VCaP (cell line): ENCODE data around the gene RAI1.
A peak's percentile ranks its signal among the peaks of the same experiment; 100 is the strongest.

Source experiments
- H3K27ac ChIP-seq: fragments of 450-650 bp; 2 replicates; pipeline ENCODE4 v1.5.1; 2017
- TF ChIP-seq, protein P1 (sequence below): fragments of 450-650 bp; conservative IDR thresholded peaks from 2 replicates; pipeline ENCODE4 v1.5.1; 2017; ENCODE audit warnings: mild to moderate bottlenecking, moderate library complexity

RAI1 gene

GRCh38 chr17:17810084-17810894, 129.0 kb downstream of the RAI1 start:
- TF ChIP-seq, protein P1, sequence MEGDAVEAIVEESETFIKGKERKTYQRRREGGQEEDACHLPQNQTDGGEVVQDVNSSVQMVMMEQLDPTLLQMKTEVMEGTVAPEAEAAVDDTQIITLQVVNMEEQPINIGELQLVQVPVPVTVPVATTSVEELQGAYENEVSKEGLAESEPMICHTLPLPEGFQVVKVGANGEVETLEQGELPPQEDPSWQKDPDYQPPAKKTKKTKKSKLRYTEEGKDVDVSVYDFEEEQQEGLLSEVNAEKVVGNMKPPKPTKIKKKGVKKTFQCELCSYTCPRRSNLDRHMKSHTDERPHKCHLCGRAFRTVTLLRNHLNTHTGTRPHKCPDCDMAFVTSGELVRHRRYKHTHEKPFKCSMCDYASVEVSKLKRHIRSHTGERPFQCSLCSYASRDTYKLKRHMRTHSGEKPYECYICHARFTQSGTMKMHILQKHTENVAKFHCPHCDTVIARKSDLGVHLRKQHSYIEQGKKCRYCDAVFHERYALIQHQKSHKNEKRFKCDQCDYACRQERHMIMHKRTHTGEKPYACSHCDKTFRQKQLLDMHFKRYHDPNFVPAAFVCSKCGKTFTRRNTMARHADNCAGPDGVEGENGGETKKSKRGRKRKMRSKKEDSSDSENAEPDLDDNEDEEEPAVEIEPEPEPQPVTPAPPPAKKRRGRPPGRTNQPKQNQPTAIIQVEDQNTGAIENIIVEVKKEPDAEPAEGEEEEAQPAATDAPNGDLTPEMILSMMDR, result no peak
- H3K27ac ChIP-seq, result peak overlapping the region; percentile 58

DNA sequence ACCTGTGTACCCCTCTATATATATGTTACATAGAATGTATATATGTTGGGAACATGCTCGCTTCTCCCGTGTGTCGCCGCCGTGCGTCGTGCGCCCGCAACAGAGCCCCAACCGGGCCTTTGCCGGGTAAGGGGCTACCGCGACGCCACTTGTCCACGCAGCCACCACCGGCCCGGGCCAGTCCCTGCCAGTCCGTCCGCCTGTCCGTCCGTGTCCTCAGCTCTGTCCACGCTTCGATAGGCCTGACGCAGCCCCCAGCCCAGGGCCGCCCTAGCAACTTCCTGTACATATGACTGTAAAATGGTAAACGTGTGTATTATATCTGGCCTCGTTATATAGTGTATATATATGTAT, 129.6 kb downstream of the RAI1 start:
- TF ChIP-seq, protein P1, result no peak
- peak overlapping the region; percentile 58 for H3K27ac ChIP-seq

- TF ChIP-seq, protein P1, result no peak
Measured at GRCh38 chr17:17811381-17812210, 130.3 kb downstream of the RAI1 start.

GRCh38 chr17:17812211-17813054, 131.2 kb downstream of the RAI1 start:
- TF ChIP-seq, protein P1, result peak; percentile 95
- H3K27ac ChIP-seq, result peak overlapping the region; percentile 58

More at GRCh38 chr17:17811381-17812210, 130.3 kb downstream of the RAI1 start:
- H3K27ac ChIP-seq, result peak overlapping the region; percentile 58

DNA sequence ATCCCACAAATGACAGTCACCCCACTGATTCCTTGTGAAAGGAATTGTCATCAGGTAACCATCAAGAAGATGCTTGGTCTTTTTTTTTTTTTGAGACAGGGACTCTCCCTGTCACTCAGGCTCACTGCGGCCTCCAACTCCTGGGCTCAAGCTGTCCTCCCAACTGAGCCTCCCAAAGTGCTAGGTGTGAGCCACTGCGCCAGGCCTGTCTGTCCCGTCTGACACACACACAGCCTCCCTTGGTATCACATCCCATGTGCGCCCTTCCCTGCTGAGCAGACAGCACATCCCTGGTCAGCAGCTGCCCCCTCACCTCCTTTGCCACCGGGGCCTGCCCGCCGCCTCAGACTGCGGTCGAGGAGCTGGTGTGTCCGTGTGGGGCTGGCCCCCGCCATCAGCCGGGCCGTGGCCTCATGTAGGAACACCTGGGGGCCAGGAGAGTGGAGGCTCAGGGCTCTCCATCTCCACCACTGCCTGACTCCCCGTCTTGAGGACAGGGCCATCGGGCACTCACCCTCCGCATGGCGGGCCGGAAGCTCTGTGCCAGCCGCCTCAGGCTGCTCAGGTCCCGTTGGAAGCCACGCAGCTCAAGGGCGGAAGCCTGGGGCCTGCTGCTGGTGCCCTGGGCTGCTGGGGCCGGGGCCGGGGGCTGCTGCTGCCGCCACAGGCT, 131.9 kb downstream of the RAI1 start:
- TF ChIP-seq, protein P1, result no peak
- peak overlapping the region; percentile 58; the same call in 1 of the 2 replicates for H3K27ac ChIP-seq

DNA sequence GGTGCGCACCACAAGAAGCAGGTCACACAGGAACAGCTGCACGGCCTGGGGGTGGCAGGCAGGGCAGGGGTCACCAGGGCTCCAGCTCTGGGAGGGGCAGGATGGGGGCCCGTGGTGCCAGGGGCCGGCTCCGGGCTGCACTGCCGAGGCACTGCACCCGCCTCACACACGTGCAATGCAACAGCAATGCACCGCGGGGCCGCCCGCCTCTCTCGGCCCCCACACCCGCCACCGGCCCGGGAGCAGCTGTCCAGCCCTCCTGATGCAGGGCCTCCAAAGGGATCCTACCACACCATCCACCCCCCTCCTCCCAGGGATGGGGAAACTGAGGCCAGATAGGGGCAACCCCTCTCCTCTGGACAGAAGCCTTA, 132.5 kb downstream of the RAI1 start:
- peak overlapping the region; percentile 58; the same call in 1 of the 2 replicates for H3K27ac ChIP-seq
- TF ChIP-seq, protein P1, result no peak
